ENCODE measurements around the gene DNAJC21. TPM values are rescaled to one million over a fixed set of nuclear protein-coding genes. Genes with fewer than 3 reads are reported as not detected.

Gene DNAJC21
- total RNA-seq, 2 donors from 2014 or later = 64.0 to 77.3 TPM

DNA sequence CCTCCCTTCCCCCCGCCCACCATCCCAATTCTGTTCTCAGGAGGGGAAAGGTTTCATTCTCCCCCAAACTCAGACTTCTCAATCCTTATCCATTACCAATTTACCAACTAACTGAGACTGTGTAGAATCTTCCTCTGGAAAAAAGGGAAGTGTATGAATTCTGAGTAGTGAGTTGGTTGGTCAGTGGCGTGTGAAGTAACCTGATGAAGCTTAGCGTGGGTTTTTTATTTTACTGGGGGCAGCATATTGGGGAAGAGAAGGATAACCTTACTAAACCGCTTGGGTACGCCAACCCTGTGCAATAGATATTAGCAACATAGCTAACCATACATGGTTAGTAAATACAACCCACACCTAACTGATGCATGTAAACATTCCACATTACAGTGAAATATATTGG lies 1.1 kb upstream of the DNAJC21 start:
- Mint-ChIP-seq H3K4me3 (no peak overlapping the region), H3K36me3 (ENCODE audit: insufficient read depth in 2 of 2) (peaks cover 9 to 33% of the 10 kb centered on the region in 2 donors), H3K4me1 (ENCODE audit: low read depth) (peaks cover 38% of the 10 kb centered on the region), H3K27me3 (ENCODE audit: low read depth) (no peaks in the 10 kb centered on the region), H3K27ac (no peak overlapping the region), H3K9me3 (no peaks in the 10 kb centered on the region)
- DNase-seq (no peak), ATAC-seq (replicated peaks in 1 of 2) (no peak)

DNA sequence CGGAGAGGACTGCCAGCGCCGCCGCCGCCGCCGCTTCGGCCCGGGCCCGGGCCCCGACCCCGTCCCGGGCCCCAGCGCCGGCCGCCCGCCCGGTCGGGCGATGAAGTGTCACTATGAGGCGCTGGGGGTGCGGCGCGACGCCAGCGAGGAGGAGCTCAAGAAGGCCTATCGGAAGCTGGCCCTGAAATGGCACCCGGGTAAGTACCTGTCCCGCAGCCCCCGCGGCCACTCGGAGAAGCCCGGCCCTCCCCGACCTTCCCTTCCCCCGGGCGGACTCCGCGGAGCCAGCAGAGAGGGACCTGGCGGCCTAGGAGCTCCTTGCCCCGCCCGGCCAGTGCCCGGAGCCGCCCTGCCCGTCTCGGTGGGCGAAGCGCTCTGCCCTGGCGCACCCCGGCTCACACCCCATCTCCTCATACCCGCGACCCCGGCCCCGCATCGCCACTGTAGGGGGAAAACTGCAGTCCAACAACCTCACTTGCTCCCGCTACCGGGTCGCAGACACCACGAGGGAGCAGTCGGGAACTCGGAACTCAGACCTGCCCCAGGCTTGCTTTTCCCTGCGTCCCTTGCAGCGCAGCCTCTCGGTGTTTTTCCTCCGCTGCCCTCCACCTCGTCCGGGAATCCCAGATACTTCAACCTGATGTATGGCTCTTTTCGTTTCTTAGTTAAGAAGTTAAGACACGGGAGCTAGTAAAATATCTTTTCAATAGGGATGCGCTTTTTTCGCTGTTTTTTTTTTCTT lies 532 bp downstream of the DNAJC21 start:
- peaks cover 30% of the 10 kb centered on the region for H3K4me1 Mint-ChIP-seq (ENCODE audit: low read depth)
- peak; percentile 80 to 82 for ATAC-seq (replicated peaks in 1 of 2)
- H3K27ac Mint-ChIP-seq = peak overlapping the region; percentile 68
- H3K4me3 Mint-ChIP-seq = peak overlapping the region; percentile 82 to 97
- H3K36me3 Mint-ChIP-seq (ENCODE audit: insufficient read depth in 2 of 2) = peaks cover 12 to 30% of the 10 kb centered on the region in 2 donors
- peak; percentile 86 to 90 for DNase-seq
- H3K9me3 Mint-ChIP-seq = no peaks in the 10 kb centered on the region
- no peaks in the 10 kb centered on the region for H3K27me3 Mint-ChIP-seq (ENCODE audit: low read depth)

DNA sequence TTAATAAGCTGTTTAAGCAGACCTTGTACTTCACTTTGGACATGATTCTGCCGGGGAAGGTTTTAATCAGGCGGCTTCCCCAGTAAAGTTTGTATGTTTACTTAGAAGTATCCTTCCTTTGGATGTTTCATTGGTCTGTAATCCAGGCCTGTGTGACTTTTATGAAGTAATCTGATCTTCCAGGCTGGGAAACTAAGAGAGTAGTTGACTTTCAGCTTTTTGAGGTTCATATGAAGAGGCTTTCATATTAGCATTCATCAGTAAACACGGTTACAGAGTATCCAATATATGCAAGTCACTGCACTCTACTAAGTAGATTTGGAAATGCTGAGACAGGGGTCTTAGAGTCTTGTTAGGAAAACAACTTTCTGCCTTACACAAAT lies 1.1 kb downstream of the DNAJC21 start:
- Mint-ChIP-seq H3K4me1 (ENCODE audit: low read depth) (peaks cover 30% of the 10 kb centered on the region), H3K27me3 (ENCODE audit: low read depth) (no peaks in the 10 kb centered on the region), H3K27ac (peak overlapping the region; percentile 68), H3K4me3 (peak overlapping the region; percentile 82 to 97), H3K36me3 (ENCODE audit: insufficient read depth in 2 of 2) (peaks cover 10 to 27% of the 10 kb centered on the region in 2 donors), H3K9me3 (no peaks in the 10 kb centered on the region)
- DNase-seq (no peak), ATAC-seq (replicated peaks in 1 of 2) (no peak)

DNA sequence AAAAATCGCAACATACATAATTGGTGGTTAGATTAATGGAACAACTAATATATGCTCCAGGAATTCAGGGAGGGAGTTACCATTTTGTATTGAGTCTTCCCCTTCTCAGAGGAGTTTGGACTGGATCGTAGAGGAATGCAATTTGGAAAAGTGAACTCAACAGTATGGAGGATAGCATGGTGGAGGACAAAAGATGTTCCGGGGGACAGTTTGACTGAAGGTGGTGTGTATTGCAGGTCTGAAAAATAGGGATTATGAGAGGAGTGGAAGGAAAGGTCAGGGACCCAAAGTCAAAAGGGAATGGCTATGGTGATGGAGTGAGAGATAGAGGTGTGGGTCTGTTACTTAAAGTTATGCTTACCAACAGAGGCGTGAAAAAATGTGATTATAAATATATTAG lies 1.5 kb downstream of the DNAJC21 start:
- peaks cover 30% of the 10 kb centered on the region for H3K4me1 Mint-ChIP-seq (ENCODE audit: low read depth)
- DNase-seq (no peak), ATAC-seq (replicated peaks in 1 of 2) (no peak)
- H3K4me3 Mint-ChIP-seq = peak overlapping the region; percentile 82 to 97
- H3K27me3 Mint-ChIP-seq (ENCODE audit: low read depth) = no peaks in the 10 kb centered on the region
- H3K36me3 Mint-ChIP-seq (ENCODE audit: insufficient read depth in 2 of 2) = peaks cover 10 to 25% of the 10 kb centered on the region in 2 donors
- peak overlapping the region; percentile 68 for H3K27ac Mint-ChIP-seq
- no peaks in the 10 kb centered on the region for H3K9me3 Mint-ChIP-seq

DNA sequence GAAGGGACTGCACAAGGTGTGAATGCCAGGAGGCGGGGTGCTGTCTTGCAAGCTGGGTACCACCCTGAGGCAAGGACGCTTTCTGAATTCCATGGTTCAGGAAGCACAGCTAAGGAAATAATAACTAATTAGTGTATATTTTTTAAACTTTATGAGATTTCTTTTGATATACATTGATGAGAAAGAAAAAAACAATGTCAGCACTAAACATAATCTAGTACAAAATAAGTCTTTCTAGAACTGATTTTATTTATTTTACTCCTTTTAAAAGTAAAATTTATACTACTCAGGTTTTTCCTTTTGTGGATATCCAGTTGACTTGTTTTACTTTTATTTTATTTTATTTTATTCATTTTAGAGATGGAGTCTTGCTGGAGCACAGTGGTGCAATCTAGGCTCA lies 3.6 kb downstream of the DNAJC21 start:
- H3K27me3 Mint-ChIP-seq (ENCODE audit: low read depth) = no peaks in the 10 kb centered on the region
- no peak overlapping the region for H3K27ac Mint-ChIP-seq
- no peak for ATAC-seq (replicated peaks in 1 of 2)
- H3K36me3 Mint-ChIP-seq (ENCODE audit: insufficient read depth in 2 of 2) = peaks cover 10 to 27% of the 10 kb centered on the region in 2 donors
- no peak overlapping the region for H3K4me3 Mint-ChIP-seq
- peaks cover 30% of the 10 kb centered on the region for H3K4me1 Mint-ChIP-seq (ENCODE audit: low read depth)
- no peak for DNase-seq
- no peaks in the 10 kb centered on the region for H3K9me3 Mint-ChIP-seq

DNA sequence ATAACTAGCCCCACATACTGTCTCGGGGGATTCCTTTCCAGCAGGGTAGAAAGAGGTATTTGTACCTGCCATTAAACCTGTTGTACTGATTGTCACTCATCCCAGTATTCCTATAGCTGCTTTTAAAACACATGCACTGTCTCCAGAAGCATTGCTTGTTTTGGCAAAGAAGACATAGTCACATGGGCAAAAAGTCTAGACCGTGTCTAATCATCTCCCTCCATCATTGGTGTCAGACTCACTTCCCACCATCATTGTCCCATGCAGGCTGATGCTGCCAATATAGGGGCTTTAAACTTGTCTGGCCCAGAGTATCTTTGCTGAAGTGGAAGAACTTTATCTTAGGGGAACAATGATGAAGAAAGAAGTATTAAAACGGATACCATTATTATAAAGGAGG lies 12.6 kb downstream of the DNAJC21 start:
- Mint-ChIP-seq H3K27ac (no peak overlapping the region), H3K9me3 (no peaks in the 10 kb centered on the region), H3K27me3 (ENCODE audit: low read depth) (no peaks in the 10 kb centered on the region), H3K4me1 (ENCODE audit: low read depth) (no peaks in the 10 kb centered on the region), H3K36me3 (ENCODE audit: insufficient read depth in 2 of 2) (peaks cover 14 to 26% of the 10 kb centered on the region in 2 donors), H3K4me3 (no peak overlapping the region)
- ATAC-seq (replicated peaks in 1 of 2) (no peak), DNase-seq (no peak)

DNA sequence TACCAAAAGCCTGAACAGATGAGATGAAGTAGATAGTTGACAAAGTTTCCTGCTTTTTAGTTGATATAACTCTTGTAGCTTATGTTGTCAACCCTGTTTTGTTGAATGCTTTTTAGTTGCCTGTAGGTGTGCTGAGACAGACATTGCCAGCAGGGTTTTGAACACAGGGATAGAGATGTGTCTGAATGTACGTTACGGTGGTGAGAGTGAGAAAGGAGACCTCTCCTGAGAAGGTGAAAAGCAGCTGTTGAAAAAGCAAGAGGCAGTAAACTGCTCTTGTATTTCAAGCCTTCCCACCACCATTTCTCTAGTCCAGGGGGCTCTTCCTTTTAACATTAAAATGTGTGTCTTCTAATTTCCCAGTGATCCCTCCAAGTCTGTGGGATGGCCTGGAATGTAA lies 14.7 kb downstream of the DNAJC21 start:
- no peaks in the 10 kb centered on the region for H3K4me1 Mint-ChIP-seq (ENCODE audit: low read depth)
- H3K36me3 Mint-ChIP-seq (ENCODE audit: insufficient read depth in 2 of 2) = peaks cover 7 to 21% of the 10 kb centered on the region in 2 donors
- H3K27ac Mint-ChIP-seq = peak overlapping the region; percentile 69
- H3K9me3 Mint-ChIP-seq = no peaks in the 10 kb centered on the region
- DNase-seq (no peak), ATAC-seq (replicated peaks in 1 of 2) (no peak)
- H3K4me3 Mint-ChIP-seq = no peak overlapping the region
- no peaks in the 10 kb centered on the region for H3K27me3 Mint-ChIP-seq (ENCODE audit: low read depth)

DNA sequence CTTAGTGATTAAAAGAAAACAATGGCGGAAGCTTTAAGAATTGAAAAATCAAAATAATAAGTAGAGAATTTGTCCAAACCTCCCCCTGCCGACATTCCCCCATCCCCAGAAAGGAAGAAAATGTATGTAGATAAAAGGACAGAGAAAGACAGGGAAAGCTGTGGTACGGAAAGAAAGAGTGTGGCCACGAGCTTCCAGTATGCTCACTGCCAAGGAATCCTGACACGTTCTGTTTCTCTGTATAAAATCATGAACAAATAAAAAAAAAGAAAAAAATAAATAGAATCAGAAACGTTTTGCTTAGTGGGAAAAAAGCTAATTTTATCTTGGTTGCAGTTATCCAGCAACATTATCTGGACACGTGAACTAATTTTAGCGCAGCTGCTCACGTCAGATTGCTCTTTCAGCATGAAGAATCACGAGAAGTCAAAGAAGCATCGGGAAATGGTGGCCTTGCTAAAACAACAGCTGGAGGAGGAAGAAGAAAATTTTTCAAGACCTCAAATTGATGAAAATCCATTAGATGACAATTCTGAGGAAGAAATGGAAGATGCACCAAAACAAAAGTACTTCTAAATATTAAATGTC lies 15.2 kb downstream of the DNAJC21 start:
- H3K27ac Mint-ChIP-seq = no peak overlapping the region
- no peak overlapping the region for H3K4me3 Mint-ChIP-seq
- H3K27me3 Mint-ChIP-seq (ENCODE audit: low read depth) = no peaks in the 10 kb centered on the region
- ATAC-seq (replicated peaks in 1 of 2) = no peak
- H3K9me3 Mint-ChIP-seq = no peaks in the 10 kb centered on the region
- H3K36me3 Mint-ChIP-seq (ENCODE audit: insufficient read depth in 2 of 2) = peaks cover 7 to 22% of the 10 kb centered on the region in 2 donors
- DNase-seq = no peak
- no peaks in the 10 kb centered on the region for H3K4me1 Mint-ChIP-seq (ENCODE audit: low read depth)

DNA sequence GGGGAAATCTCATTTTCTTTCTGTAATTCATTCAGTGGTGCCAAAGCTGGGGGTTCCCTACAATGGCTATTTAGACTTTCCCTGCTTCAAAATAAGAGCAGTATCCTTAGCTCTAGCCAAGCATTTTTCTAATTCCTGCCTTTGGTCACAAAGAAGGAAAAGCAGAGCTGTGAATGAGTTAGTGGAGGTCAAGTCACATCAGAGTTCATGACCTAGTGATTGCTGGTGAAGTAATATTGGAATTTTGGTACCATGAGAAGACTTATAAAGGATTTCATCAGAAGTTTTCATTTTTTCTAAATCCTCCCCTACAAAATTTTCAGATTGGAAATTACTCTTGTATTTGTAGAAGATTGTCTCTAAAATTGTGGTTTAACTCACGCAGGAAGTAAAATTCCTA lies 28.0 kb downstream of the DNAJC21 start:
- Mint-ChIP-seq H3K4me3 (no peak overlapping the region), H3K27me3 (ENCODE audit: low read depth) (no peaks in the 10 kb centered on the region), H3K4me1 (ENCODE audit: low read depth) (peaks cover 17% of the 10 kb centered on the region), H3K9me3 (no peaks in the 10 kb centered on the region), H3K27ac (no peak overlapping the region), H3K36me3 (ENCODE audit: insufficient read depth in 2 of 2) (peaks cover 2 to 11% of the 10 kb centered on the region in 2 donors)
- DNase-seq (no peak), ATAC-seq (replicated peaks in 1 of 2) (no peak)

DNA sequence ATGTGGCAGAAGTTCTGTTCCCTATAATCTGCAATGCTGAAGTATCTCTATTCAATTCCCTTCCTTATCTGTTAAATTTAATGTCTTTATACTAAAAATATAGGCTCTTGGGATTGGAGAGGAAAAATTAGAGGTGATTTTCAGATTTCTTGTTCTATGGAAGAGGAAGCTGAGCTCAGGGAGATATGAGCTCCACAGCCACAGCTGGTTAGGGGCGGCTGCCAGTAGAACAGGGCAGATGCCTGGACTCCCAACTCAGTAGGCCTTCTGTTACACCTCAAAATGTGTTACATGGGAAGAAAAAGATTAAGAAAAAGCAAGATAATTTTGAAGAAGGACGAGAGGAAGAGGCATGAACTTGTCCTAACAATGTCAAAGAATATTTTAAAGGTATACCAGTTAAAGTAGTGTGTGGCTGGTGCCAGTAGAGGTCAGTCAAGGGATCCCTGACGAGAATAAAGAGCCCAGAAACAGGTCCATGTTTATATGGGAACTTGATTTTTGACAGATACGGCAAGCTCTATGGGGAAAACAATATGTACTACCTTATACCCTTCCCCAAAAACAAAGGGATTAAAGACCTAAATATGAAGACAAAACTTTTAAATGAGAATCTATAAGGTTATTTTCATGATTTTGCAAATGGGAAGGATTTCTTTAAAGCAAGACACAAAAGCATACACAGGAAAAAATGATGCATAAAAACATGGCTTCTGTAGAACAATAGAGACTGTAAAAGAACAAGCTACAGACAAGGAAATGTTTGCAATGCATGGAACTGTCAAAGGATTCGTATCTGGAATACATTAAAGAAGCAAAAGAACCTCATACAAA lies 28.7 kb downstream of the DNAJC21 start:
- Mint-ChIP-seq H3K4me1 (ENCODE audit: low read depth) (peaks cover 17% of the 10 kb centered on the region), H3K9me3 (no peaks in the 10 kb centered on the region), H3K4me3 (no peak overlapping the region), H3K27me3 (ENCODE audit: low read depth) (no peaks in the 10 kb centered on the region), H3K27ac (peak overlapping the region; percentile 41), H3K36me3 (ENCODE audit: insufficient read depth in 2 of 2) (peaks cover 2 to 9% of the 10 kb centered on the region in 2 donors)
- peak; percentile 52 for ATAC-seq (replicated peaks in 1 of 2)
- no peak for DNase-seq

DNA sequence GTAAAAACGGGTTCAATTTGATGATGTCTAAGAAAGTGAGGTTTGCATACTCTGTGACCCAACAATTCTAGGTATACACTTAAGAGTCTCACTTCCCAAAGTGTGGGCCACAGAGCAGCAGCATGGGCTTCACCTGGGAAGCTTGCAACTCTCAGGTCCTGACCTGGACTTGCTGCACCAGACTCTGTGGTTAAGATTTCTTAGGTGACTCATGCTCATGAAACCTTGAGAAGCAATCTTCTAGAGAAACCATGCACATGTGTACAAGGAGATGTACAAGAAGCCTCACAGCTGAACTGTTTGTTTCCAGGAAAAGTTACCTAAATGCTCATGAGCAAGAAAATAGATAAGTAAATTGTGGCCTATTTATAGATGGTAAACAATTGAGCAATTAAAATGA lies 30.0 kb downstream of the DNAJC21 start:
- Mint-ChIP-seq H3K4me3 (peak overlapping the region; percentile 18 to 54), H3K36me3 (ENCODE audit: insufficient read depth in 2 of 2) (peaks cover 2 to 5% of the 10 kb centered on the region in 2 donors), H3K4me1 (ENCODE audit: low read depth) (peaks cover 17% of the 10 kb centered on the region), H3K9me3 (no peaks in the 10 kb centered on the region), H3K27me3 (ENCODE audit: low read depth) (no peaks in the 10 kb centered on the region), H3K27ac (peak overlapping the region; percentile 84)
- ATAC-seq (replicated peaks in 1 of 2) (peak; percentile 84 to 91), DNase-seq (peak; percentile 14 to 24)

DNA sequence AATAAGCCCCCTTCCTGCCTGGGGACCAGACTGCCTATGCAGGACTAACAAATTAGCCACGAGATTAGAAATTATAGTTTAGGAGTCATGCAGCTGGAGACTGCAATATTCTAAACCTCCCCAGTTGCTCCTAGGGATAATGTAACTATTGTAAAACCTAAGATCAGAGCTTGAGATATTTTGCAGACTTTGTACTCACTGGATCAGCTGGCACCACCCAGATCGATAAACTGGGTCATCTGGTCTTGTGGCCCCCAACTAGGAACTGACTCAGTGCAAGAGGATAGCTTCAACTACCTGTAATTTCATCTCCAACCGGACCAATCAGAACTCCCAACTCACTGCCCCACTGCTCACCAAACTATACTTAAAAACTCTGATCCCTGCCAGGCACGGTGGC lies 38.2 kb downstream of the DNAJC21 start:
- Mint-ChIP-seq H3K27me3 (ENCODE audit: low read depth) (no peaks in the 10 kb centered on the region), H3K9me3 (peaks cover 5 to 7% of the 10 kb centered on the region in 2 donors), H3K4me3 (no peak overlapping the region), H3K36me3 (ENCODE audit: insufficient read depth in 2 of 2) (peaks cover 6 to 17% of the 10 kb centered on the region in 2 donors), H3K27ac (no peak overlapping the region), H3K4me1 (ENCODE audit: low read depth) (no peaks in the 10 kb centered on the region)
- DNase-seq (no peak), ATAC-seq (replicated peaks in 1 of 2) (no peak)

DNA sequence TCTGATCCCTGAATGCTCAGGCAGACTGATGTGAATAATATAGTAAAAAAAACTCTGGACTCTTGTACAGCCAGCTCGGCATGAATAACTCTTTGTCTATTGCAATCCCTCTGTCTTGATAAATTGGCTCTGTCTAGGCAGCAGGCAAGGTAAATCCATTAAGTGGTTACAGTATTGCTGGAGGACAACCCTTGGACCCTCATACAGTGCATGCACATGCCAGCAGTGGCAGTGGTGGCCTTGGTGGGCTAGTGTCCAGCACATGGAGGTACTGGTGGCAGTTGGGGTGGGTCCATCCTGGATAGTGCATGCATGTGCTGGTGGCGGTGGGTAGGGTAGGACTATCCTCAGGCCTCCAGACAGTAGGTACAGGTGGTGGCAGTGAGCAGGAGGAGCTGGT lies 38.9 kb downstream of the DNAJC21 start:
- no peak overlapping the region for H3K4me3 Mint-ChIP-seq
- peaks cover 5 to 7% of the 10 kb centered on the region in 2 donors for H3K9me3 Mint-ChIP-seq
- H3K4me1 Mint-ChIP-seq (ENCODE audit: low read depth) = no peaks in the 10 kb centered on the region
- no peaks in the 10 kb centered on the region for H3K27me3 Mint-ChIP-seq (ENCODE audit: low read depth)
- peaks cover 6 to 17% of the 10 kb centered on the region in 2 donors for H3K36me3 Mint-ChIP-seq (ENCODE audit: insufficient read depth in 2 of 2)
- ATAC-seq (replicated peaks in 1 of 2) (no peak), DNase-seq (no peak)
- H3K27ac Mint-ChIP-seq = peak overlapping the region; percentile 70
